Mesenteric fat pad (tissue), 1 donor: ENCODE data around the gene CANT1. TPM values are rescaled to one million over a fixed set of nuclear protein-coding genes. Genes with fewer than 3 reads are reported as not detected.
A peak's percentile ranks its signal among the peaks of the same experiment; 100 is the strongest.

Experiments
- DNase-seq: peaks from one replicate; pipeline ENCODE4 v3.0.0-alpha.2; 2020; ENCODE audit warnings: low spot score
- long read RNA-seq: library from polyadenylated mRNA; unstranded; transcript quantifications from one replicate; pipeline ENCODE4 v2.0.0, GENCODE V29; 2020
- total RNA-seq: library from RNA; stranded (reverse); fragmentation: NEBNext Ultra II Directional; extraction: Animal tissue kit (Norgen Biotek cat#: 25700); gene quantifications from one replicate; pipeline ENCODE4 v1.2.1, GENCODE V29; 2021
- donor health status: DM: yes; HTN: yes; CAD: no.

CANT1 gene
- total RNA-seq = 37.9 TPM
- long read RNA-seq, transcript CANT1-201 (4 exons, 3,534 nt) = major isoform, 9 of 24 reads
- long read RNA-seq, partial matches to known transcripts = 2 of 24 reads
- long read RNA-seq, other reads (novel, unspliced or antisense) = 8 of 24 reads

GRCh38 chr17:79009397-79010303, at the start of gene CANT1:
CANT1 (minus strand) TSS chr17:79009764; CDS start chr17:78997622, 12,142 bp downstream.
- peak; percentile 95 for DNase-seq

- no peak for DNase-seq
Observed at GRCh38 chr17:79057737-79058385, 48.3 kb upstream of the CANT1 start.

- no peak for DNase-seq
Observed at GRCh38 chr17:79055197-79055596, 45.6 kb upstream of the CANT1 start.

GRCh38 chr17:79054200-79054960, 44.8 kb upstream of the CANT1 start:
- peak; percentile 65 for DNase-seq

- peak; percentile 18 for DNase-seq
Observed at GRCh38 chr17:79053251-79053925, 43.8 kb upstream of the CANT1 start.

- DNase-seq = no peak
Observed at GRCh38 chr17:79052131-79052530, 42.6 kb upstream of the CANT1 start.

- no peak for DNase-seq
Observed at GRCh38 chr17:79051306-79051705, 41.7 kb upstream of the CANT1 start.

GRCh38 chr17:79050551-79050950, 41.0 kb upstream of the CANT1 start:
- DNase-seq = peak; percentile 67

GRCh38 chr17:79049821-79050220, 40.3 kb upstream of the CANT1 start:
- DNase-seq = peak; percentile 87

GRCh38 chr17:79048826-79049755, 39.5 kb upstream of the CANT1 start:
- DNase-seq = peak; percentile 85

GRCh38 chr17:79047923-79048825, 38.6 kb upstream of the CANT1 start:
- DNase-seq = peak; percentile 87

- DNase-seq = peak; percentile 69
Observed at GRCh38 chr17:79047291-79047920, 37.8 kb upstream of the CANT1 start.

- peak; percentile 71 for DNase-seq
Observed at GRCh38 chr17:79046916-79047280, 37.3 kb upstream of the CANT1 start.

- peak; percentile 89 for DNase-seq
Observed at GRCh38 chr17:79046197-79046915, 36.8 kb upstream of the CANT1 start.

GRCh38 chr17:79045842-79046196, 36.3 kb upstream of the CANT1 start:
- peak; percentile 93 for DNase-seq

GRCh38 chr17:79045001-79045729, 35.6 kb upstream of the CANT1 start:
- peak; percentile 76 for DNase-seq

- peak; percentile 65 for DNase-seq
Observed at GRCh38 chr17:79044462-79044861, 34.9 kb upstream of the CANT1 start.
